ENCODE measurements around the gene IL12B. TPM values are rescaled to one million over a fixed set of nuclear protein-coding genes. Genes with fewer than 3 reads are reported as not detected.

Gene IL12B
- total RNA-seq, 1 experiment from 2014 or later = not detected

DNA sequence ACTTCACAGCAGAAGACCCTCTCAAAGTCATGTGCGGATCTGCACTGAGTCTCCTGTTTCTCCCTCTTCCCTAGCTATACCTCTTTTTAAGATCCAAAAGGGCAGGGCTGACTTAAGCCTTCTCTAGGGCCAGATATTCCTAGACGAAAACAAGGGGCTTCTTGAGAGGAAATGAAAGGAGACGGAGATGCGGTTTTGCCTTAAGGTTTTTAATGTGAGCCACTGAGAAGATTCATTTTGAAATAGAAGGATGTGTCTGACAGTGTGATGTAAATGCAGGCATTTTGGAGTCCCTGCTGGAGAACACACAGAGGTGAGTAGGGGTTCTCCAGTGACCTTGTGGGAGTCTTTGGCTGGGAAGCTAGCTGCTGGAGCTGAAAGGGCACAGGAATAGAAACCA lies 15.6 kb upstream of the IL12B start:
- no TSS peak for BruUV-seq (replicated peaks)
- H3K4me3 ChIP-seq (ENCODE audit: low read depth in 2 of 2, low read length in 2 of 2) = no peak overlapping the region
- no peaks in the 10 kb centered on the region for H3K27me3 ChIP-seq (ENCODE audit: control insufficient read depth, insufficient read depth, low read length)
- intact Hi-C loops (cut with micrococcal nuclease; ENCODE audit: unreplicated experiment) = no loop called here
- no peaks in the 10 kb centered on the region for H3K9me3 ChIP-seq (ENCODE audit: control insufficient read depth, insufficient read depth, low read depth, low read length)
- DNase-seq (ENCODE audit: low read depth, low spot score) (no peak), ATAC-seq (no peak)
- H3K4me1 ChIP-seq (ENCODE audit: control insufficient read depth, insufficient read depth, low read length) = no peaks in the 10 kb centered on the region
- no peaks in the 10 kb centered on the region for H3K36me3 ChIP-seq (ENCODE audit: control insufficient read depth, insufficient read depth, low read length)
- TF ChIP-seq POLR2AphosphoS5 (IDR thresholded peaks at IDR 0.05; ENCODE audit: low read depth, low read length) = no peak
- TF ChIP-seq, protein P1, sequence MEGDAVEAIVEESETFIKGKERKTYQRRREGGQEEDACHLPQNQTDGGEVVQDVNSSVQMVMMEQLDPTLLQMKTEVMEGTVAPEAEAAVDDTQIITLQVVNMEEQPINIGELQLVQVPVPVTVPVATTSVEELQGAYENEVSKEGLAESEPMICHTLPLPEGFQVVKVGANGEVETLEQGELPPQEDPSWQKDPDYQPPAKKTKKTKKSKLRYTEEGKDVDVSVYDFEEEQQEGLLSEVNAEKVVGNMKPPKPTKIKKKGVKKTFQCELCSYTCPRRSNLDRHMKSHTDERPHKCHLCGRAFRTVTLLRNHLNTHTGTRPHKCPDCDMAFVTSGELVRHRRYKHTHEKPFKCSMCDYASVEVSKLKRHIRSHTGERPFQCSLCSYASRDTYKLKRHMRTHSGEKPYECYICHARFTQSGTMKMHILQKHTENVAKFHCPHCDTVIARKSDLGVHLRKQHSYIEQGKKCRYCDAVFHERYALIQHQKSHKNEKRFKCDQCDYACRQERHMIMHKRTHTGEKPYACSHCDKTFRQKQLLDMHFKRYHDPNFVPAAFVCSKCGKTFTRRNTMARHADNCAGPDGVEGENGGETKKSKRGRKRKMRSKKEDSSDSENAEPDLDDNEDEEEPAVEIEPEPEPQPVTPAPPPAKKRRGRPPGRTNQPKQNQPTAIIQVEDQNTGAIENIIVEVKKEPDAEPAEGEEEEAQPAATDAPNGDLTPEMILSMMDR (IDR thresholded peaks at IDR 0.05) = no peak
- TF ChIP-seq TCF7L2 (IDR thresholded peaks at IDR 0.05; ENCODE audit: low read depth, low read length) = no peak
- TF ChIP-seq SIN3A (IDR thresholded peaks at IDR 0.05; ENCODE audit: borderline replicate concordance, insufficient read depth, low read depth, low read length) = no peak
- TF ChIP-seq, protein P2, sequence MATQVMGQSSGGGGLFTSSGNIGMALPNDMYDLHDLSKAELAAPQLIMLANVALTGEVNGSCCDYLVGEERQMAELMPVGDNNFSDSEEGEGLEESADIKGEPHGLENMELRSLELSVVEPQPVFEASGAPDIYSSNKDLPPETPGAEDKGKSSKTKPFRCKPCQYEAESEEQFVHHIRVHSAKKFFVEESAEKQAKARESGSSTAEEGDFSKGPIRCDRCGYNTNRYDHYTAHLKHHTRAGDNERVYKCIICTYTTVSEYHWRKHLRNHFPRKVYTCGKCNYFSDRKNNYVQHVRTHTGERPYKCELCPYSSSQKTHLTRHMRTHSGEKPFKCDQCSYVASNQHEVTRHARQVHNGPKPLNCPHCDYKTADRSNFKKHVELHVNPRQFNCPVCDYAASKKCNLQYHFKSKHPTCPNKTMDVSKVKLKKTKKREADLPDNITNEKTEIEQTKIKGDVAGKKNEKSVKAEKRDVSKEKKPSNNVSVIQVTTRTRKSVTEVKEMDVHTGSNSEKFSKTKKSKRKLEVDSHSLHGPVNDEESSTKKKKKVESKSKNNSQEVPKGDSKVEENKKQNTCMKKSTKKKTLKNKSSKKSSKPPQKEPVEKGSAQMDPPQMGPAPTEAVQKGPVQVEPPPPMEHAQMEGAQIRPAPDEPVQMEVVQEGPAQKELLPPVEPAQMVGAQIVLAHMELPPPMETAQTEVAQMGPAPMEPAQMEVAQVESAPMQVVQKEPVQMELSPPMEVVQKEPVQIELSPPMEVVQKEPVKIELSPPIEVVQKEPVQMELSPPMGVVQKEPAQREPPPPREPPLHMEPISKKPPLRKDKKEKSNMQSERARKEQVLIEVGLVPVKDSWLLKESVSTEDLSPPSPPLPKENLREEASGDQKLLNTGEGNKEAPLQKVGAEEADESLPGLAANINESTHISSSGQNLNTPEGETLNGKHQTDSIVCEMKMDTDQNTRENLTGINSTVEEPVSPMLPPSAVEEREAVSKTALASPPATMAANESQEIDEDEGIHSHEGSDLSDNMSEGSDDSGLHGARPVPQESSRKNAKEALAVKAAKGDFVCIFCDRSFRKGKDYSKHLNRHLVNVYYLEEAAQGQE (IDR thresholded peaks at IDR 0.05; ENCODE audit: insufficient read depth in 1 of 2, low read depth in 2 of 2, low read length in 1 of 2) = no peak
- no peak overlapping the region for H3K27ac ChIP-seq (ENCODE audit: low read length)
- in situ Hi-C loops (cut with HindIII; ENCODE audit: low pct_unique_long_range_greater_than_20kb, low sequenced_read_pairs) = no loop called here
- ChIA-PET CTCF (no interaction called here), POLR2A (no interaction called here)

DNA sequence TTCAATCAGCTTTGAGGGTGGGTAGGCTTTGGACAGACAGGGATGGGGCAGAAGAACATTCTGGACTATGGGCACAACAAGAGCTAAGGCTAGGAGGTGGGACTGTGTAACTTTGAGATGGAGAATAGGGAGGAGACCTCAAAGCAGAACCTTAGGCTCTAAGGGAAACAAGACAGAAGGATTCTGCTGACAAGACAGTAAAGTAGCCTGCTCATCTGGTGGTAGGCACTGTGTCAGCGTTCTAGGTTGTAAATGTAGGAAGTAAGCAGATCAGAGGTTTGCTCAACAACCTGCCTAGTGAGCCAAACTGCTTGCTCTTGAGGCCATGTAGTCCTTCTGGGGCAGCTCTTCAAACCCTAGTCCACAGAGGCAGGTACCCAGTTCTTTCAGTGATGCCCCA lies 15.0 kb upstream of the IL12B start:
- TF ChIP-seq POLR2AphosphoS5 (IDR thresholded peaks at IDR 0.05; ENCODE audit: low read depth, low read length) (no peak), TCF7L2 (IDR thresholded peaks at IDR 0.05; ENCODE audit: low read depth, low read length) (no peak), SIN3A (IDR thresholded peaks at IDR 0.05; ENCODE audit: borderline replicate concordance, insufficient read depth, low read depth, low read length) (no peak)
- TF ChIP-seq, protein P2 (IDR thresholded peaks at IDR 0.05; ENCODE audit: insufficient read depth in 1 of 2, low read depth in 2 of 2, low read length in 1 of 2) = no peak
- TF ChIP-seq, protein P1 (IDR thresholded peaks at IDR 0.05) = no peak
- H3K4me3 ChIP-seq (ENCODE audit: low read depth in 2 of 2, low read length in 2 of 2) = no peak overlapping the region
- no peaks in the 10 kb centered on the region for H3K36me3 ChIP-seq (ENCODE audit: control insufficient read depth, insufficient read depth, low read length)
- H3K4me1 ChIP-seq (ENCODE audit: control insufficient read depth, insufficient read depth, low read length) = no peaks in the 10 kb centered on the region
- no peaks in the 10 kb centered on the region for H3K27me3 ChIP-seq (ENCODE audit: control insufficient read depth, insufficient read depth, low read length)
- ATAC-seq (no peak), DNase-seq (ENCODE audit: low read depth, low spot score) (no peak)
- ChIA-PET POLR2A (no interaction called here), CTCF (no interaction called here)
- intact Hi-C loops (cut with micrococcal nuclease; ENCODE audit: unreplicated experiment) (no loop called here), in situ Hi-C loops (cut with HindIII; ENCODE audit: low pct_unique_long_range_greater_than_20kb, low sequenced_read_pairs) (no loop called here)
- no TSS peak for BruUV-seq (replicated peaks)
- H3K27ac ChIP-seq (ENCODE audit: low read length) = no peak overlapping the region
- no peaks in the 10 kb centered on the region for H3K9me3 ChIP-seq (ENCODE audit: control insufficient read depth, insufficient read depth, low read depth, low read length)

All from Panc1 (cell line).